Measurements from ENCODE around the gene DROSHA.

Gene DROSHA

GRCh38 chr5:31531543-31531887 lies 378 bp downstream of the DROSHA start:
- FAIRE-seq (no peak), DNase-seq (ENCODE audit: low spot score) (no peak)

GRCh38 chr5:31530541-31531265 lies 1.2 kb downstream of the DROSHA start:
- DNase-seq (ENCODE audit: low spot score) (peak; percentile 79), FAIRE-seq (peak; percentile 65)

GRCh38 chr5:31523041-31523440 lies 8.9 kb downstream of the DROSHA start:
- DNase-seq (ENCODE audit: low spot score) (no peak), FAIRE-seq (no peak)

- FAIRE-seq (peak; percentile 47), DNase-seq (ENCODE audit: low spot score) (no peak)
These were observed 15.1 kb downstream of the DROSHA start for GRCh38 chr5:31516802-31517201.

GRCh38 chr5:31511305-31511704 lies 20.6 kb downstream of the DROSHA start:
- FAIRE-seq, result no peak

GRCh38 chr5:31504529-31504928 lies 27.4 kb downstream of the DROSHA start:
- DNase-seq (ENCODE audit: low spot score), result no peak
- FAIRE-seq, result no peak

More at GRCh38 chr5:31511305-31511704, 20.6 kb downstream of the DROSHA start:
- no peak for DNase-seq (ENCODE audit: low spot score)

GRCh38 chr5:31502506-31502905 lies 29.4 kb downstream of the DROSHA start:
- DNase-seq (ENCODE audit: low spot score) (no peak), FAIRE-seq (no peak)

- DNase-seq (ENCODE audit: low spot score) (no peak), FAIRE-seq (no peak)
These were observed 31.6 kb downstream of the DROSHA start for GRCh38 chr5:31500256-31500655.

GRCh38 chr5:31496891-31497290 lies 35.0 kb downstream of the DROSHA start:
- FAIRE-seq (no peak), DNase-seq (ENCODE audit: low spot score) (no peak)

GRCh38 chr5:31496301-31496700 lies 35.6 kb downstream of the DROSHA start:
- FAIRE-seq, result no peak
- no peak for DNase-seq (ENCODE audit: low spot score)

- FAIRE-seq (no peak), DNase-seq (ENCODE audit: low spot score) (no peak)
These were observed 36.6 kb downstream of the DROSHA start for GRCh38 chr5:31495336-31495735.

GRCh38 chr5:31492869-31493268 lies 39.0 kb downstream of the DROSHA start:
- DNase-seq (ENCODE audit: low spot score) (no peak), FAIRE-seq (no peak)

GRCh38 chr5:31487506-31487905 lies 44.4 kb downstream of the DROSHA start:
- no peak for DNase-seq (ENCODE audit: low spot score)
- peak; percentile 61 for FAIRE-seq

GRCh38 chr5:31486441-31486840 lies 45.5 kb downstream of the DROSHA start:
- FAIRE-seq (no peak), DNase-seq (ENCODE audit: low spot score) (no peak)

GRCh38 chr5:31485376-31486207 lies 46.3 kb downstream of the DROSHA start:
- DNase-seq (ENCODE audit: low spot score), result no peak
- FAIRE-seq, result no peak

GRCh38 chr5:31481531-31482165 lies 50.2 kb downstream of the DROSHA start:
- FAIRE-seq, result no peak
- DNase-seq (ENCODE audit: low spot score), result no peak

- no peak for FAIRE-seq
These were observed 52.2 kb downstream of the DROSHA start for GRCh38 chr5:31479706-31480105.

GRCh38 chr5:31478901-31479300 lies 53.0 kb downstream of the DROSHA start:
- DNase-seq (ENCODE audit: low spot score) (no peak), FAIRE-seq (no peak)

More at GRCh38 chr5:31479706-31480105, 52.2 kb downstream of the DROSHA start:
- DNase-seq (ENCODE audit: low spot score), result no peak

GRCh38 chr5:31477971-31478370 lies 53.9 kb downstream of the DROSHA start:
- DNase-seq (ENCODE audit: low spot score) (no peak), FAIRE-seq (no peak)

- DNase-seq (ENCODE audit: low spot score) (no peak), FAIRE-seq (no peak)
These were observed 54.4 kb downstream of the DROSHA start for GRCh38 chr5:31477516-31477915.

- FAIRE-seq (no peak), DNase-seq (ENCODE audit: low spot score) (no peak)
These were observed 55.2 kb downstream of the DROSHA start for GRCh38 chr5:31476738-31477141.

- FAIRE-seq, result no peak
These were observed 60.0 kb downstream of the DROSHA start for GRCh38 chr5:31471916-31472315.

More at GRCh38 chr5:31471916-31472315, 60.0 kb downstream of the DROSHA start:
- DNase-seq (ENCODE audit: low spot score), result no peak

Data from RCC 7860 (cell line).